Neural crest cell (in vitro differentiated cells): ENCODE measurements around the gene ETV6. TPM values are rescaled to one million over a fixed set of nuclear protein-coding genes. Genes with fewer than 3 reads are reported as not detected.

Experiments
- DNase-seq: peaks from one replicate; pipeline ENCODE4 v3.0.0; 2021; ENCODE audit warnings: low read depth, mixed read lengths, low spot score
- H3K27ac Mint-ChIP-seq: one replicate; pipeline ENCODE4 v1.8.0; 2021; ENCODE audit warnings: mild to moderate bottlenecking, mixed read lengths; ENCODE audit not compliant: unreplicated experiment
- H3K27me3 Mint-ChIP-seq: 2 replicates; pipeline ENCODE4 v1.8.0; 2021; ENCODE audit warnings: low read depth, mild to moderate bottlenecking, mixed read lengths
- H3K36me3 Mint-ChIP-seq: 2 replicates; pipeline ENCODE4 v1.8.0; 2021; ENCODE audit warnings: low read depth, mild to moderate bottlenecking, mixed read lengths
- H3K4me1 Mint-ChIP-seq: 2 replicates; pipeline ENCODE4 v1.8.0; 2021; ENCODE audit warnings: mixed read lengths
- H3K4me3 Mint-ChIP-seq: one replicate; pipeline ENCODE4 v1.8.0; 2021; ENCODE audit warnings: mild to moderate bottlenecking, mixed read lengths
- H3K9me3 Mint-ChIP-seq: 2 replicates; pipeline ENCODE4 v1.8.0; 2021; ENCODE audit warnings: mixed read lengths
- CTCF ChIP-seq: fragments of 200-600 bp; sonication (generic); conservative IDR thresholded peaks from 2 replicates; pipeline ENCODE4 v1.5.0; 2021; ENCODE audit warnings: antibody characterized with exemption, mild to moderate bottlenecking
- total RNA-seq: library from RNA; stranded (reverse); gene quantifications from 2 replicates; pipeline ENCODE4 v1.2.1, GENCODE V29; 2021

Gene ETV6
- total RNA-seq, 1 donor from 2014 or later, result 18.7 TPM

- Mint-ChIP-seq H3K4me1 (peaks cover 45% of the 10 kb centered on the region), H3K9me3 (peaks cover 4% of the 10 kb centered on the region), H3K27ac (no peak overlapping the region), H3K27me3 (no peaks in the 10 kb centered on the region), H3K4me3 (no peak overlapping the region), H3K36me3 (peaks cover 12% of the 10 kb centered on the region)
- TF ChIP-seq CTCF, result no peak
- no peak for DNase-seq
Measured at GRCh38 chr12:11661491-11662089, 12.1 kb downstream of the ETV6 start.

GRCh38 chr12:11662369-11662768, 12.9 kb downstream of the ETV6 start:
- DNase-seq, result no peak
- Mint-ChIP-seq H3K36me3 (peaks cover 12% of the 10 kb centered on the region), H3K27me3 (no peaks in the 10 kb centered on the region), H3K4me1 (peaks cover 37% of the 10 kb centered on the region), H3K27ac (no peak overlapping the region), H3K4me3 (no peak overlapping the region), H3K9me3 (peaks cover 4% of the 10 kb centered on the region)
- no peak for TF ChIP-seq CTCF

- H3K9me3 Mint-ChIP-seq, result peaks cover 4% of the 10 kb centered on the region
- H3K27ac Mint-ChIP-seq, result no peak overlapping the region
- H3K27me3 Mint-ChIP-seq, result no peaks in the 10 kb centered on the region
- H3K36me3 Mint-ChIP-seq, result peaks cover 12% of the 10 kb centered on the region
- DNase-seq, result no peak
- no peak overlapping the region for H3K4me3 Mint-ChIP-seq
- TF ChIP-seq CTCF, result no peak
- peaks cover 31% of the 10 kb centered on the region for H3K4me1 Mint-ChIP-seq
Measured at GRCh38 chr12:11663130-11663529, 13.7 kb downstream of the ETV6 start.

DNA sequence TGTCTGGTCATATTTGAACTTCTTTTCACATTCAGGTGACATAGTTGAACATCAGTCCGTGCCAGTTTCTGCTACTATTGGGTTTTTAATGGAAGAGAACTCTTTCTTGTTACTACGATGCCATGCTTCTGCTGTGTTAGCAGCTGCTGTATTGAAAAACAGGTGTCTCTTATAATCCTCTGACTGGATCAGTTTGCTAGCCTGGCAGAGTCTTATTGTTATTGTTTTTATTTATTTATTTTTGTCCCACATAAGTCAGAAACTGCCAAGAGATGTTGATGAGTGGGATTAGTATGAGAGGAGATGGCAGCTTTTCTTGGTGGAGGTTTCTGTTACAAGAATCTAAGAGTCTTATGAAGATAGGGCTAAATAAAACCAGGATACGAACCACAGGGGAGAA, 14.6 kb downstream of the ETV6 start:
- Mint-ChIP-seq H3K4me3 (no peak overlapping the region), H3K27me3 (no peaks in the 10 kb centered on the region), H3K4me1 (peaks cover 27% of the 10 kb centered on the region), H3K27ac (no peak overlapping the region), H3K9me3 (peaks cover 4% of the 10 kb centered on the region), H3K36me3 (peaks cover 12% of the 10 kb centered on the region)
- DNase-seq, result no peak
- TF ChIP-seq CTCF, result no peak

DNA sequence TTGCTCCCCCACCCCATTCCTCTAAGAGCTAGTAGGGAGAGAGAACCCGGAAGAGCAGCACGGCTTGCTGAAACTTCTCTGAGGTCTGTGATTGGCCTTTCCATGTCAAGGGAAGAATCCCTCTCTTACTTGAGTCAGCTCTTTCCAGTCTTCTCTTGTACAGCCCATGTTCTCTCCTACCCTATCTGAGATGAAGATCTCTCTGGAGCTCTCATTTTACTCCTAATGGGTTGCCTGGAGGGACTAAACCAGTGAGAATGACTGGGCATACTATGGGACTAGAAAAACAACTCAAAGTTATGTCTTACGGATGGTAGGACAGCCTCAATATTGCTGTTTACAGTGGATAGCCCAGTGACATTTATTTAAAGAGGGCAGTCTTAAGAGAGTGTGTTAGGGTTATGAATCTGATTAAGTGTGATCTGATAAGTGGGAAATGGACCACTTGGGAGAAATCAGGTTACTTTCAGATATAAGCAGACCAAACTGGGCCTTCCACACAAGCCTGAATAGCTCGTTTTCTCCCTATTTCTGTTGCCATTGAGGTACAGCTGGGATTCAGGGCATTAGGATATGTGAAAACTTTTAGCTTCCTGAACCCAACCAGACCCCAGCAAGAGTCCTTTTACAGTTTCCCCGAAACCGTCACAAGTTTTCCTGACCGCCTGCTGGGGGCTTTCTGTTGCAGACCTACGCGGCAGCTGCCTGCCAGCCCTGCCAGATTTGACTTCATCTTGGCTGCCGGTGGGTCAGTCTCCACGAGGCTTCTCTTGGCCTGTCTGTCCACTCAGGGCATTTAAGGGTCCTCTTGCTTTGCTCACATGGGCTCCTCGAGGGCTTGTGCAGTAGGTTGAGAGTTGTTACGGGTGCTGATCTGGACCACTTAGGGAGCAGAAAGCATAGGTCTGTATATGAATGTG, 16.9 kb downstream of the ETV6 start:
- peaks cover 26% of the 10 kb centered on the region for H3K4me1 Mint-ChIP-seq
- peaks cover 4% of the 10 kb centered on the region for H3K9me3 Mint-ChIP-seq
- H3K36me3 Mint-ChIP-seq, result peaks cover 10% of the 10 kb centered on the region
- no peak overlapping the region for H3K4me3 Mint-ChIP-seq
- TF ChIP-seq CTCF, result no peak
- DNase-seq, result no peak
- no peak overlapping the region for H3K27ac Mint-ChIP-seq
- H3K27me3 Mint-ChIP-seq, result no peaks in the 10 kb centered on the region
